NCI-H524 treated with DMSO at 0.1 percent for 48 hours (cell line): ENCODE data around the gene NPSR1.
A peak's percentile ranks its signal among the peaks of the same experiment; 100 is the strongest.

Experiments used
- DNase-seq: peaks from one replicate; lab custom pipeline; 2025; lab: John Stamatoyannopoulos, UW

The NPSR1 gene

GRCh38 chr7:34720289-34720688, 62.3 kb downstream of the NPSR1 start:
- no peak for DNase-seq

- no peak for DNase-seq
These were observed 65.3 kb downstream of the NPSR1 start for GRCh38 chr7:34723338-34723737.

DNA sequence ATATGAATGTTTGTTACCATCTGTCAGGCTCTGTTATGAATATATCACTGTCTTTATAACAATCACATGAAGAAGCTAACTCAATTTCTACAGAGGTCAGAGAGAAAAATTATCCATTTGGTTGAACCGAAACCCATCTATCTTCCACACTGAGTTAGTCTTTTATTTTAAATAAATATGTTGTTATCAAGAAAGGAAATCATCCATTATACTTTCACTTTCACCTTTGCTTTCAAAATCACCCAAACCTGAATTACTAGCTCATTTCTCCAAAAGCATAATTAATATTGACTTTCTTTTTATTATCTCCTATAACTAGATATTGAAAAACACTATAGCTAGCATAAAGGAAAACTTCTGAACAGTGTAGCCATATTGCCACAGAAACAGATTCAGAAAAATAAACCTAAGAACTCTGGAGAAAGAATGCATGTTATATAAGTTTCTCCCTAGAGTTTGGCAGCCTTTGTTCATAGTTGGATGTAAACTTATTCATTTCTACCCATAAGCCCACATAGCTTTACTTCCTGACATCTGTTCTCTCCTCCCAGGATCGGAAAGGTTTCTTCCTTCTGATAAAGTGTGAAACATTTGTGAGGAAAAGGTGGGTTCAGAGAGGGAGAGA, 66.0 kb downstream of the NPSR1 start:
- no peak for DNase-seq

- DNase-seq, result no peak
These were observed 68.2 kb downstream of the NPSR1 start for GRCh38 chr7:34726221-34726620.

- DNase-seq, result no peak
These were observed 69.5 kb downstream of the NPSR1 start for GRCh38 chr7:34727464-34727995.

- no peak for DNase-seq
These were observed 70.1 kb downstream of the NPSR1 start for GRCh38 chr7:34728156-34728555.

GRCh38 chr7:34734771-34735170, 76.8 kb downstream of the NPSR1 start:
- DNase-seq, result no peak

DNA sequence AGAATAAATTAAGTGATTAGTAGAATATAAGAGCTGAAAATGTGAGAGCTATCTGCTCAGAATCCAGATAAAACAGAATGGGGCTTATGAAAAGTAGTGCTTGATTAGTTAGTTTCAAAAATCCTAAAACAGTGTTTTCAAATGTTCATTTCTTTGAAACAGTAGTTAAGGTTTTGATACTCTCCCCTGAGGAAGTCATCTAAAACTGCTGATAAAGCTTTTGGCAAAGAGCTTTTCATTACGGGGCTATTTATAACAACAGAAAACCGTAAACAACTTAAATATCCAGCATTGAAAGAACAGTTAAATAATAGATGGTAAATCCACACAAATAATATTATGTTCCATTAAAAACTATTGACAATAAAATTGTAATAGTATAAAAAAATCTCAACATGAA, 77.5 kb downstream of the NPSR1 start:
- DNase-seq, result no peak

- DNase-seq, result no peak
These were observed 81.8 kb downstream of the NPSR1 start for GRCh38 chr7:34739651-34740300.

- no peak for DNase-seq
These were observed 82.8 kb downstream of the NPSR1 start for GRCh38 chr7:34740840-34741239.

- no peak for DNase-seq
These were observed 89.3 kb downstream of the NPSR1 start for GRCh38 chr7:34747176-34747781.

- no peak for DNase-seq
These were observed 90.1 kb downstream of the NPSR1 start for GRCh38 chr7:34747867-34748727.

DNA sequence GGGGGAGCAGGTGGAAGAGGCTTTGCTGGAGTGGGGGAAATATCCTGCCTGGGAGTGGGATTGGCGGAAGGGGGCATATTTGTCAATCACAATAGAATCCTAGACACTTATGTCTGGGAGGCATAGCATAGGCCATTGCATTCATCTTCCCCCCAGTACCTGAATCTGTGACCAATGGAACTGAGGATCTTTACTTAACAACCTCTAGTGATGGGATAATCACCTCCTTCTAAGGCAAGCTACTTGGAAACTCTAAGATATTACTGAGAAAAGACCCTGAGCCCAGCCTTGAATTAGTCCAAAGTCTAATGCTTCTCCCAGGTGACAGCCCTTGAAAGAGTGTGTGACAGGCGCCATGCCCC, 90.7 kb downstream of the NPSR1 start:
- DNase-seq, result no peak

DNA sequence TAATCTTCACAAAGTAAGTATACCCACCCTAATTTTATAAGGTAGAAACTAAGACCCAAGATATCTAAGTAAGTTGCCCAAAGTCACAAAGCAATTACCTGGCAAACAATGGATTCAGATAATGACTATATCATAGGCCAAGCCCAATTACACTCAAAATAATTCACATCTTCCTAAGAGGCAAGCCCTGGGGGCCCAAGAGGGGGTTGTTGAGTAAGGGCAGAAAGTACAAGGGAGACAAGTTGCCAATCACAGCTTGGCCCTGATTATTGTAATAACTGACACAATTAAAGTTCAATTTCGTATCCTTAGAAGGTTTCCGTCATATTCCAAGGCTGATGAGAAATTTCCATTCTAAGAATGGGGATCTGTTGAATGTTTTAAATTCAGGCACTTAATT, 91.4 kb downstream of the NPSR1 start:
- no peak for DNase-seq

- DNase-seq, result no peak
These were observed 92.2 kb downstream of the NPSR1 start for GRCh38 chr7:34750209-34750608.

DNA sequence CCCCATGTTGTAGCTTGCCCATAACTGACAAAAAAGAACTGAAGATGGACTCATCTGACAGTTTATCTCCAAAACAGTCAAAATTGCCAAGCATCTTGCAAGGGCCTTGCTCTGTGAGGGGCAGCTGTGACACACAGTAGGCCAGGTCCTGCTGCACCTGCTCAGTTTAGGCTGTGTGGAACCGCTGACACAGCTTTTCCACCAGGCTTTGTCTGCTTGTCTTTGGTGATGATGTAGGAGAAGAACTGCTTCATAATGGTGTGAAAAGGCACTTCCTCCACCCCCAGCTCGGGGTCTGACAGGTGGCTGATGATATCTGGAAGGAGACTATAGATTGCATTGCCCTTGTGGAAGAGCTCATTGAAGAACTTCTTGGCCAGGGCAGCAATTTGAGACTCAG, 92.6 kb downstream of the NPSR1 start:
- no peak for DNase-seq

DNA sequence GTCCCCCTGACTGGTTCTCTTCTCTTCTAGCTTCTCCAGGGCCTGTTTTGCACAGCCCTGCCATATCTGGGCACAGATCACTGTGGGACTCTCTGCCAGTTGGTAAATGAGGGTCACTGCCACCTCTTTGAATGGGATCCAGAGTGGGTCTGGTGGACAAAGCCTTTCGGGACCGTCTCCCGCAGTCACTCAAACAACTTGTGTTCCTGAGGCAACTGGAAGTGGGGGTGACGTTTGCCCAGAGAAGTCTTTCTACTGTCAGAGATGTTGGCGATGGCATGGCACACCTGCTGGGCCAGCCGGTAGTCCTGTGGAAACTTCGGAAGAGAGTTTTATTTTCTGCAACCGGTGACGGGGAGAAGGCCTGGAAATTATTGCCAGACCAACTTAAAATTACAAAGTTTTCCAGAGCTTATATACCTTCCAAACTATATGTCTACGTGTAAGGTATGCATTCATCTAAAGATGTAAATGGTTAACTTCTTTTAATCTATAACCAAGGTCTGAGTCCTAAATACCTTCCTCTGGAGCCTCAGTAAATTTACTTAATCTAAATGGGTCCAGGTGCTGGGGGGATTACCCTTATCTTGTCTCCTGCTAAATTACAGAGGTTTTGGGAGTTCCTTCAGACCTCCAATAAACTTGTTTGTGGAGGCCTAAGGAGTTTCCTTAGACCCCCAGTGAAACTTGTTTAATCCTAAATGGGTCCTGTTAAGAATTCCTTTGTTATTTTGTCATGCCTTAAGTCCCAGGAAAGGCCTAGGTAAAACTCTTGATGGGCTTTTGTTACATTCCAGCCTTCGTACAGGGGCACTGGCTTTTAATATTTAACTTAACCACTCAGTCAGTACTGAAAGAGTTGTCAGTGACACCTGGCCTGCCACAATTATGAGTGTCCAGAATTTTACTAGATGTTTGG, 94.0 kb downstream of the NPSR1 start:
- DNase-seq, result no peak

GRCh38 chr7:34752929-34753328, 94.9 kb downstream of the NPSR1 start:
- no peak for DNase-seq

- DNase-seq, result no peak
These were observed 97.0 kb downstream of the NPSR1 start for GRCh38 chr7:34755008-34755407.

GRCh38 chr7:34756025-34756437, 98.0 kb downstream of the NPSR1 start:
- DNase-seq, result peak; percentile 76

DNA sequence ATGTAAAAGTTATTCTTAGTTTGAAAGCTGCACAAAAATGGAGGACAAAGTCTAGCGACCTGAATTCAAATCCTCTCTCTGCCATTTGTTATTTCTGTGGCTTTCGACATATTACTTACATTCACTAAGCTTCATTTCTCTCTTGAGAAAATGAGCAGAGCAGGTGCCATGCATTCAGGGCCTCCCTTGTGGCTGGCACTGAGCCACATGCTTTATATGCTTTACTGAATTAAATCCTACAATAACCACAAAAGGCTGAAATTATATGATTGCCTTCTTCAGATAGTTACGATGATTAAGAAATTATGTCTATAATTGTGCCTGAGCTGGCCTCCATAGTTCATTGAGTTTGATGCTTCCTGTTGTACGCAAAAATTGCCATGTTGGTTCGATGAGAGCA, 98.7 kb downstream of the NPSR1 start:
- DNase-seq, result no peak
